WERI-Rb-1 (cell line): ENCODE measurements around the gene DPYSL4.

Source experiments
- DNase-seq: peaks from one replicate; pipeline ENCODE4 v3.0.0-alpha.2; 2020
- H3K27ac ChIP-seq: fragments of 250-450 bp; sonication (Bioruptor Pico); 2 replicates; pipeline ENCODE4 v1.5.1; 2020; ENCODE audit warnings: mild to moderate bottlenecking, moderate library complexity
- H3K27me3 ChIP-seq: fragments of 250-450 bp; sonication (Bioruptor Pico); 2 replicates; pipeline ENCODE4 v1.5.1; 2021; ENCODE audit warnings: mild to moderate bottlenecking, low read depth, moderate library complexity; ENCODE audit not compliant: insufficient read depth, severe bottlenecking
- H3K36me3 ChIP-seq: fragments of 250-450 bp; sonication (Bioruptor Pico); 2 replicates; pipeline ENCODE4 v1.5.1; 2020; ENCODE audit warnings: mild to moderate bottlenecking, moderate library complexity
- H3K4me3 ChIP-seq: 2 replicates; pipeline ENCODE4 v1.5.1; 2011; ENCODE audit warnings: low read depth, mild to moderate bottlenecking, control low read depth, low read length
- H3K9me3 ChIP-seq: fragments of 250-450 bp; sonication (Bioruptor Pico); 2 replicates; pipeline ENCODE4 v1.5.1; 2021; ENCODE audit warnings: mild to moderate bottlenecking, moderate library complexity; ENCODE audit not compliant: severe bottlenecking
- CTCF ChIP-seq: IDR thresholded peaks from 2 replicates; pipeline ENCODE4 v1.5.1; 2011; ENCODE audit warnings: low read depth, mild to moderate bottlenecking, control low read depth, inconsistent platforms, low read length

Gene DPYSL4

DNA sequence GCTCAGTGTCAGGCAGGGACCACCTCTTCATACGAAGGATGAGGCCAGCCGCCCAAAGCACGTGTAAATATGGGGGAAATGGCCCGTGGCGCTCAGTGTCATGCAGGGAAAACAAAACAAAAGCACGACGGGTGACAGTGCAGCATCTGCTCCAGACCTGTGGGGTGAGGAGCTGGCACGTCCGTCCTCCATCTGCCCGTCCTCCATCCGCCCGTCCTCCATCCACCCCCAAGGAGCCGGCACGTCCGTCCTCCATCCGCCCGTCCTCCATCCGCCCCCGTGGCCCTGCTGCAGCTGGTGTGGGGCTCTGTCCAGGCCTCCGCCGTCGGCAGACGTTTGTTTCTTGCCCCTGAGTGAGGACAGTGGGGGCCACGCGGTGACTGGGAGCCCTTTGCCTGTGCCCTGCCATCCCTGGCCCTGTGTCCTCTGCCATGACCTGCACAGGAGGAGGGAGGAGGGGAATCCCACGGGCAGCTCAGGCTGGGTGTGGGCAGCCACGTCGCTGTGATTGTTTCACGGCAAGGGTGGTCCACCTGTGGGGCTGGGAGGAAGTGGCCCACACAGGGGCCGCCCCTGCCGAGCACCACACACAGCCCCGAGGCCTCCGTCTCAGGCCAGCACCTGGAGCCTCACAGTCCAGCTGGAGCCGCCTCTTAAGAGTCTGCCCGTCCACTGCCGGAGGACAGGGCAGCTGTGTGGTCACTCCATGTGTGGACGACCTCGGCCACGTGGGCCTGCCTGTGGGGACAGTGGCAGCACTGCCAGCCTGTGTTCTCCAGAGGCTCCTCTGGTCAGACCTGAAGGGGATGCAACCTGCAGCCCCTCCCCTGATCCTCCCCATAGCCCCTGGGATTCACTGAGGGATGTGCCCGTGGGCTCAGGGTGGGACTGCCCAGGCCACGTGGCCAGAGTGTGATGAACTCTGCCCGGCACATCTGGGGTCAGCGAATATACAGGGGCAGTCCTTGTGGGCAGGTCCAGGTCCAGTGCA lies 38.2 kb upstream of the DPYSL4 start:
- Histone ChIP-seq H3K9me3 (no peaks in the 10 kb centered on the region), H3K27ac (no peak overlapping the region), H3K27me3 (no peaks in the 10 kb centered on the region), H3K4me3 (no peak overlapping the region), H3K36me3 (no peaks in the 10 kb centered on the region)
- TF ChIP-seq CTCF: no peak
- DNase-seq: no peak

DNA sequence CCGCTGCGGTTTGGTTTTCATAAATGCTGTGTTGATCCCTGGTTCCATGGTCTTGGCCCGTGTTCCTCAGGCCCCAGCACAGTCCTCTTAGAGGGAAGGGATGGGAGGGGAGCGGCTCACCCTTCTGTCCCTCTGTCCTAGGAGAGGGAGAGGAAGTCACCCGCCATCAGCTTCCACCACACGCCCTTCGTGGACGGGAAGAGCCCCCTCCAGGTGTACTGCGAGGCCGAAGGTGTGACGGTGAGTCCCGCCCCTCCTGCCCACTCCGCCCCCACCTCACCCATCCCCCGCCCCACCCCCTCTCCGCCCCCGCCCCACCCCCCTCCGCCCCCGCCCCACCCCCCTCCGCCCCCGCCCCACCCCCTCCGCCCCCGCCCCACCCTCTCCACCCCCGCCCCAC lies 37.5 kb upstream of the DPYSL4 start:
- Histone ChIP-seq H3K27me3 (no peaks in the 10 kb centered on the region), H3K36me3 (no peaks in the 10 kb centered on the region), H3K9me3 (no peaks in the 10 kb centered on the region), H3K4me3 (no peak overlapping the region), H3K27ac (no peak overlapping the region)
- TF ChIP-seq CTCF: no peak
- no peak for DNase-seq

DNA sequence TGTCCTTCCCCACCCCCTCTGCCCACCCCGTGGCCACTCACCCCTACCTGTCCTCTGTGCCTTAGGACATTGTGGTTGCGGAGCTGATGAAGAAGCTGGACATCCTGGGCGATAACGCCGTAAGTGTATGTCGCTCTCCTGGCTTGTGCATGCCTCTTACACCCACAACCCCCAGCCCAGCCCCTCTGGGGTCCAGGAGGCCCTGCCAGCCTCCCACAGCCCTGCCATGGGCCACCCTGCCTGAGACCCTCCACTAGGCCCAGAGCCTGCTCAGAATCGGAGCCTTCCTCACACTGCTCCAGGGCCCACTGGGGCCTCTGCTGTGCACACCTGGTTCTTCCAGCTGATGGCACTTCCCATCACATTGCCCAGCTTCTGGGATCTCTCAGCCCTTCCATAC lies 36.8 kb upstream of the DPYSL4 start:
- H3K27ac ChIP-seq: no peak overlapping the region
- no peaks in the 10 kb centered on the region for H3K27me3 ChIP-seq
- no peaks in the 10 kb centered on the region for H3K36me3 ChIP-seq
- TF ChIP-seq CTCF: no peak
- H3K4me3 ChIP-seq: no peak overlapping the region
- no peak for DNase-seq
- no peaks in the 10 kb centered on the region for H3K9me3 ChIP-seq

DNA sequence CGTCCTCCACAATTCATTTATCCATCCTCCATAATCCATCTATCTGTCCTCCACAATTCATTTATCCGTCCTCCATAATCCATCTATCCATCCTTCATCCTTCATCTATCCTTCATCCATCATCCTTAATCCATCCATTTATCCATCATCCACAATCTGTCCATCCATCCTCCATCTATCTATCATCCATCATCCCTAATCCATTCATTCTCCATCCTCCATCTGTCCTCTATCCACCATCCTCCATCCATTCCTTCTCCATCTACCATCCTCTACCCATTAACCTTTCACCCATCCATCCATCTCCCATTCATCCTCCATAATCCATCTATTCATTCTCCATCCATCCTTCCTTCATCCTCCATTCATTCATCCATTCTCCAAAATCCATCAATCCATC lies 36.0 kb upstream of the DPYSL4 start:
- Histone ChIP-seq H3K27ac (no peak overlapping the region), H3K9me3 (no peaks in the 10 kb centered on the region), H3K36me3 (no peaks in the 10 kb centered on the region), H3K27me3 (no peaks in the 10 kb centered on the region), H3K4me3 (no peak overlapping the region)
- TF ChIP-seq CTCF: no peak
- no peak for DNase-seq

GRCh38 chr10:132151286-132151950 lies 35.3 kb upstream of the DPYSL4 start:
- TF ChIP-seq CTCF: no peak
- Histone ChIP-seq H3K27ac (no peak overlapping the region), H3K36me3 (no peaks in the 10 kb centered on the region), H3K4me3 (no peak overlapping the region), H3K27me3 (no peaks in the 10 kb centered on the region), H3K9me3 (no peaks in the 10 kb centered on the region)
- DNase-seq: no peak
